ENCODE data around the gene AGTRAP.

GRCh38 chr1:11774753-11775152 is 38.8 kb downstream of the AGTRAP start:
- no peak for TF ChIP-seq CTCF (IDR thresholded peaks at IDR 0.05)
- no peak for TF ChIP-seq POLR2A (IDR thresholded peaks at IDR 0.05)
- TF ChIP-seq POLR2AphosphoS5 (IDR thresholded peaks at IDR 0.05; ENCODE audit: insufficient read depth in 1 of 2, low read depth in 1 of 2) = no peak
